ENCODE data around the gene FNDC1. TPM values are rescaled to one million over a fixed set of nuclear protein-coding genes. Genes with fewer than 3 reads are reported as not detected.

The FNDC1 gene
- total and polyA plus RNA-seq, 11 donors = 0.08 to 7.5 (median 1.2) TPM

DNA sequence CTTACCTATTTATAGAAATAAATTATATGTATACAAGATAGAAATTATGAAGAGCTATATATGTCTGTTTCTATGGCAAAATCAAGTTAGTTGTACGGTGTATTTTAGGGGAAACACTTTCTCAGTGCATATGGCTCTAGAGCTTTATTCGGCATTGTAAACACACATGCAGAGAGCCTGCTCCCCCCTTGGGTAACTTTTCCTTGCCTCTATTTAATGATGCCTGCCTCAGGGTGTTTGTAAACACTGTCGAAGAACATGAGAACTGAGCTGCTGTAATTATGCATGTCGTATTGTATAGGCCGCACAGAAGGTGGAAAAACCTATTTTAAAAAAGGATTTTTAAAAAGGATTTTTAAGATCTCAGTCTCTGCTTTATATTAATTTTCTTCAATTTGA is 133.4 kb downstream of the FNDC1 start:
- no peak for ATAC-seq
- intact Hi-C loops (cut with DNase I) = no loop called here
- TF ChIP-seq POLR2A (IDR thresholded peaks at IDR 0.05) = no peak
- TF ChIP-seq, protein P1, sequence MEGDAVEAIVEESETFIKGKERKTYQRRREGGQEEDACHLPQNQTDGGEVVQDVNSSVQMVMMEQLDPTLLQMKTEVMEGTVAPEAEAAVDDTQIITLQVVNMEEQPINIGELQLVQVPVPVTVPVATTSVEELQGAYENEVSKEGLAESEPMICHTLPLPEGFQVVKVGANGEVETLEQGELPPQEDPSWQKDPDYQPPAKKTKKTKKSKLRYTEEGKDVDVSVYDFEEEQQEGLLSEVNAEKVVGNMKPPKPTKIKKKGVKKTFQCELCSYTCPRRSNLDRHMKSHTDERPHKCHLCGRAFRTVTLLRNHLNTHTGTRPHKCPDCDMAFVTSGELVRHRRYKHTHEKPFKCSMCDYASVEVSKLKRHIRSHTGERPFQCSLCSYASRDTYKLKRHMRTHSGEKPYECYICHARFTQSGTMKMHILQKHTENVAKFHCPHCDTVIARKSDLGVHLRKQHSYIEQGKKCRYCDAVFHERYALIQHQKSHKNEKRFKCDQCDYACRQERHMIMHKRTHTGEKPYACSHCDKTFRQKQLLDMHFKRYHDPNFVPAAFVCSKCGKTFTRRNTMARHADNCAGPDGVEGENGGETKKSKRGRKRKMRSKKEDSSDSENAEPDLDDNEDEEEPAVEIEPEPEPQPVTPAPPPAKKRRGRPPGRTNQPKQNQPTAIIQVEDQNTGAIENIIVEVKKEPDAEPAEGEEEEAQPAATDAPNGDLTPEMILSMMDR (IDR thresholded peaks at IDR 0.05) = no peak
- WGBS, 4 donors = 71 to 82% (median 75%) methylated on average over 5 of the region's 5 CpGs
- no peak overlapping the region for H3K27ac ChIP-seq
- H3K4me1 ChIP-seq = no peaks in the 10 kb centered on the region
- H3K9me3 ChIP-seq = no peaks in the 10 kb centered on the region
- no peak overlapping the region for H3K4me3 ChIP-seq
- no peaks in the 10 kb centered on the region for H3K36me3 ChIP-seq
- peaks cover 0 to 3% (median 0%) of the 10 kb centered on the region in 9 donors for H3K27me3 ChIP-seq
- DNase-seq = no peak

DNA sequence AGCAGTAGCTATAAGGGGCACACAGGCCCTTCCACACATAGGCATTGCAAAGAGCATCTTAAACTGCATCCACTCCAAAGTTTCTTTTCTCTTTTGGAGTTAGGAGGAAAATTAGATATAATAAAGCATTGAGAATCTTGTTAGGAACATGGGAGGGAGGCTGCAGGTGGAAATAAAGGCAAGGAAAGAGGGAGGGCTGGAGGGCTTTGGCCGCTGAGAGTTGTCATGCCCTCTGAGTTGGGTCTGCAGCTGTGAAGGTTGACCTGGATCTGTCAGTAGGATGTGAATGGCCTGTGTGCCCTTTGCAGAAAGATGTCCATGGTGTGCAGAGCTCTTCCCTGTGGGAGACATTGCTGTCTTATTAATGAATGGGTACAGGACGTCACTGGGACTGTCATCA is 134.0 kb downstream of the FNDC1 start:
- no peak for TF ChIP-seq POLR2A (IDR thresholded peaks at IDR 0.05)
- TF ChIP-seq, protein P1 (IDR thresholded peaks at IDR 0.05) = no peak
- WGBS, 4 donors = 61 to 74% (median 71%) methylated on average over 2 of the region's 2 CpGs
- intact Hi-C loops (cut with DNase I) = no loop called here
- Histone ChIP-seq H3K9me3 (no peaks in the 10 kb centered on the region), H3K27me3 (no peaks in the 10 kb centered on the region), H3K4me3 (no peak overlapping the region), H3K27ac (no peak overlapping the region), H3K4me1 (no peaks in the 10 kb centered on the region), H3K36me3 (no peaks in the 10 kb centered on the region)
- no peak for DNase-seq
- no peak for ATAC-seq

DNA sequence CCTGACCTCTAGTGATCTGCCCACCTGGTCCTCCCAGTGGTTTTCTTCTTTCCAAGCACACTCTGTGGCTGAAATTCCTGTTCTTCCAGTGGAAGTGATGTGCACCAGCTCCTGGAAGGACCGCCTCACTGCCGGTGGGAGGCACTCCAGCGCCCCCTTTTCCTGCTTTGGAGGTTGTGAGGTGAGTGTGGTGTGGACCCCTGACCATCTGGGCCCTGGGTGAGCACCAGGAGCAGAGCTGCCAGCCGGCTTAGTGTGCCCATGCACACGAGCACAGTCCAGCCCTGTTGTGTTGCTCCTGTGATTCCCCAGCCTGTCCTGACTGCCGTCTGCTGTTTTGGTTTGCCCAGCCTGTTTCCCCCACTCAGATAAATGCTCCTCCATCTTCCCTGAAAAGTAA is 134.6 kb downstream of the FNDC1 start:
- intact Hi-C loops (cut with DNase I) = no loop called here
- Histone ChIP-seq H3K36me3 (no peaks in the 10 kb centered on the region), H3K9me3 (no peaks in the 10 kb centered on the region), H3K27ac (no peak overlapping the region), H3K4me1 (no peaks in the 10 kb centered on the region), H3K4me3 (no peak overlapping the region), H3K27me3 (no peaks in the 10 kb centered on the region)
- TF ChIP-seq, protein P1 (IDR thresholded peaks at IDR 0.05) = no peak
- no peak for TF ChIP-seq POLR2A (IDR thresholded peaks at IDR 0.05)
- no peak for ATAC-seq
- no peak for DNase-seq
- 71 to 86% (median 80%) methylated on average over 6 of the region's 6 CpGs for WGBS, 4 donors

DNA sequence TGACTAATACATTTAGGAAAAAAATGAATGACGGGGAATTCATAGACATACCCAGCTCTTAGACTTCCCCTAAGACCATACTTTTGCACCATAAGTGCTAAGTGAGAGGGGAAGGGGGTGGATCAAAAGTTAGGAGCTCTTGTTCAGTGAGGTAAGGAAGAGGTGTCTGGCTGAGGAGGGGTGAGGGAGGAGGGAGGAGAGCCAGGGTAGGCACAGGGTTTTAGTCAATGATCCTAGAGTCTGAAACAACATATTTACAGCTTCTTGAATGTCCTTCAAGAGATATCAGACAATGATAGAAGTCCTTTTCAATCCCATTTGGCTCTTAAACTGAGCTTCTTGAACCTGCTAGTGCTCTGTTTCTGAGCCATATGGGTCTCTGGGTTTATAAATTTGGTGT is 135.4 kb downstream of the FNDC1 start:
- Histone ChIP-seq H3K27me3 (no peaks in the 10 kb centered on the region), H3K36me3 (no peaks in the 10 kb centered on the region), H3K4me1 (no peaks in the 10 kb centered on the region), H3K4me3 (no peak overlapping the region), H3K27ac (no peak overlapping the region), H3K9me3 (no peaks in the 10 kb centered on the region)
- 87 to 96% (median 92%) methylated on average over 1 of the region's 1 CpG for WGBS, 4 donors
- intact Hi-C loops (cut with DNase I) = no loop called here
- ATAC-seq (no peak), DNase-seq (no peak)
- no peak for TF ChIP-seq POLR2A (IDR thresholded peaks at IDR 0.05)
- TF ChIP-seq, protein P1 (IDR thresholded peaks at IDR 0.05) = no peak

Data from heart left ventricle (tissue), 16 donors.